HS-5 (cell line): ENCODE results near the gene ALDH5A1.

Source experiments
- DNase-seq: peaks from one replicate; pipeline ENCODE4 v3.0.0-alpha.2; 2012; ENCODE audit warnings: low read depth

The ALDH5A1 gene

DNA sequence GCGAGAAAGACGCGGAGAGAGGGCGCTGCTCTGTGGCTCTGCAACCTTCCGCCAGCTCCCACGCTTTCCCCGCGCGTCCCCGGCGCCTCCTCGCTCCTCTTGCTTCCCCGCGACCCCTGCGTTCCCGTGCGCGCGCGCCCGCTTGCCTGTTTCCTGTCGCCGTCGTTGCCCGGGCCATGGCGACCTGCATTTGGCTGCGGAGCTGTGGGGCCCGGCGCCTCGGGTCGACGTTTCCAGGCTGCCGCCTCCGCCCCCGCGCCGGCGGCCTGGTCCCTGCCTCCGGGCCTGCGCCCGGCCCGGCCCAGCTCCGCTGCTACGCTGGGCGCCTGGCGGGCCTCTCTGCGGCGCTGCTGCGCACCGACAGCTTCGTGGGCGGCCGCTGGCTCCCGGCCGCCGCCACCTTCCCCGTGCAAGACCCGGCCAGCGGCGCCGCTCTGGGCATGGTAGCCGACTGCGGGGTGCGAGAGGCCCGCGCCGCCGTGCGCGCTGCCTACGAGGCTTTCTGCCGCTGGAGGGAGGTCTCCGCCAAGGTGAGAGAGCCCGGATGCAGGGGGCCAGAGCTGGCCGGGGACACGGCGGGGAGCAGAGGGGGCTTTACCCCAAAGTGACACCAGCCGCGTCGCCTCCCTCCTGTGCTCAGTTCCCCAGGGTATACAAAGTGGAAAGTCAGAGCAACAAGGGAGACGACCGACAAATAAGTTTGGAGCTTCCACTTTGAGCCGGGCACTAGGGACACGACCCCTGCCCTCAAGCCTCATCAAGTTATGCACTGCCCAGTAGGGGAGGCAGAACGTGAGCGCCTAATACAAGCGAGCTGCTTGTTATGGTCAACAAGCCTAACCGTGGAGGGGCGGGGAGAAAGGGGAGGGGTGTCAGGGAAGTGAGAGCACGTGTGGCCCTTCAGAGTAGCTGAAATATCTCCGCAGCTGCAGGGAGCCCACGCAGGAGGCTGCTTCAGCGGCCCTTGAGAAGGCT, at the start of gene ALDH5A1:
ALDH5A1 (plus strand) TSS at position 149 of the 975 bp plus-strand sequence; CDS start at position 177, 28 bp downstream.
- no peak for DNase-seq

- no peak for DNase-seq
Observed at GRCh38 chr6:24445704-24446103, 49.1 kb upstream of the ALDH5A1 start.

DNA sequence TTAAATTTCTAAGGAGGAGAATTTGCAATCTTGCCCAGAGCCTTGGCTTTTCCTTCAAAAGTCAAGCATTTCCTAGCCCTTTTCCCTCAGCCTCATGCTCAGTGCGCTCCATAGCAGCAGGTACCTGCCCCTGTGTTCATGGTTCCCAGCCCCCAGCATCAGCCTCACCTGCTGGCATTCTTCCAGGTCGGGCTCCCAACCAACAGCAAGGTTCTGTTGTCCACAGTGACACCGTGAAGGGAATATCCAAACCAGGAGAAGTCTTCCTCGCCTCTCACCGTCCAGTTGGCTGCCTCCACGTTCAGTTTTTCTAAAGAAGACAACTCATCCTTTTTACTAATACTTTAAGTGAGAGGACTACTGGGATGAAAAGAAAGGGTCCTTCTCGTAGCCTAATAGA, 48.1 kb upstream of the ALDH5A1 start:
- DNase-seq, result no peak

DNA sequence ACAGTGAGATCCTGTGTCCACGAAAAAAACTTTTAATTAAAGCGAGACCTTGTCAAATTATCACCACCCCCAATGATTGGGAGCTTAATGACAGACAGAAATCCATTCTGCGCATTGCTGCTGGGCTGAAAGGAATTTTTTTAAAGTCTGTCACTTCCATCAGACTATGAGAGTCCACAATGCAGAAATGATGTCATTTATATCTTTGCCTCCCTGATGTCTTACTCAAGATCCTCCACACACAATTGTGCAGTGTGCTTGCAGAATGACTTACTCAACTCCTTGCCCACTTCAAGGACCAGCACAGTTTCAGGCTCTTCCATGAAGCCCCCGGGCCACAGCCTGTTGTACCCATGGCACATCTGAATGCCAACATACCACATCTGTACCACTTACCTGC, 46.4 kb upstream of the ALDH5A1 start:
- DNase-seq, result no peak

GRCh38 chr6:24448828-24449525, 45.8 kb upstream of the ALDH5A1 start:
- DNase-seq, result no peak

DNA sequence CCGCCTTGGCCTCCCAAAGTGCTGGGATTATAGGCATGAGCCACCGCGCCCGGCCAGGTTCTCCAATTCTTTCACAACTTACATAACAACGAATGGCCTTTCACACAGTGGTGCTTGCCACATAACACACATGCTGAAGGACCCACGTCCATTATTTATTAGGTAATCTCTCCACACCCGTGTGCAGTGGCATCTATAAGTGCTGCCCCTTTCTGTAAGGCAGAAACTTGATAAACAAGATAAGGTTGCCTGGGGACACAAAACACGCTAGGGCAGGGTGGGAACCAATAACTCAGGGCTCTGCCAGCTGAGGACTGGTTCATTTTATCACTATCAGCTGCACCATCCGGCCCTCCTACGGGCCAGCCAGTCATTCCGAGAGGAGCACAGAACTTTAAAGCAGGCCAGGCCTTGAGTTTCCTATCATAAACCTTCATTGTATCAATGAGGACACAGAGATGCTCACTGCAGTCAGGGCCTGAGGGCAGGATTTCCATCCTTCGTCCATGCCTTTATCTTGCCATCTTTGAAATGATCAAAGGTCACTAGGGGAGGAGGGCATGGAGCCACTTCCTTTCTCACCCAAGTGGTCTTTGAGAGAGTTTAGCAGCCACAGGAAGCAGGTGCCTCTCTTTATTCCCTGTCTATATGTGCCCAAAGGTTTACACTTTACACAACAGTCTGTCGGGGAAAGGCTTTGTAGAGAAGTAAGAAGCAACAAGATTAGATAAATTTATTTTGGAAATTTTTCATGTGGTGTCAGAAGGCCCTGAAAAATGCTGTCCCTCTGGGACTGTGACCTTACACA, 43.0 kb upstream of the ALDH5A1 start:
- DNase-seq, result no peak

- no peak for DNase-seq
Observed at GRCh38 chr6:24453921-24454320, 40.8 kb upstream of the ALDH5A1 start.

DNA sequence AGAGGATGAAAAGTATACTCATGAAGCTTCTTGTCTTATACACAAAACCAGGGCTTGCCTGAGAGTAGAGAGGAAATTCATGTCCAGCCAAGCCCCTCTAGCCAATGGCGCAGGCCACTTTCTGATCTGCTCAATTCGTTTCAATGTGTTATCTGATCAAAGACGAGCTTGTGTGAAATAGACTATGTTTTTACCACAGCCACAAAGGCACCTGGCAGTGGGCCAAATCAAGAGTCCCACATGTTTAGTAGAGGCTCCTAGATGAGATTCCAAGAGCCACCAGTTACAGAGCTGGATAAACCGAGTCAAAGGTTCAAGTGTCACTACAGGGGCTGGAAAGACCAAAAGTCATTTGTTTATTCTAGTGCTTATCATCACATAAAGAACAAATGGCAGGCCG, 40.3 kb upstream of the ALDH5A1 start:
- DNase-seq, result no peak

DNA sequence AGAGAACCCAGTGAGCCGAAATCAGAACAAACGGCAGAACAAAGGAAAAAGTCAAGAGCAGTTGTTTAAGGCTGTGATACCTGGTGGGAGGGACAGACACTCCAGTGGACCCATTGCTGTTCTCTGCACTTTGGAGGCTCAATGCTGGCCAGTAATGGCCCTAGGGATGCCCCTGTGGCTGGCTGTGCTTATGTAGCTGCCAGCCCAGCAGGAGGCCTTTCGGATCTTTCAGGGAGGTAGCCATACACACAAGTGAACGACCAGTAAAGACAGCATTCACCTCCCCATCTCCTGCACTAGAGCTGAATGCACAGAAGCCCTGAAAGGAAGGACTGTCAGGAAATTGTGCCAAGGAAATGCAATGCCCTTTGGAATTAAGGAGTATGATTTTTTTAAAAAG, 39.7 kb upstream of the ALDH5A1 start:
- DNase-seq, result no peak

- DNase-seq, result no peak
Observed at GRCh38 chr6:24458134-24458533, 36.6 kb upstream of the ALDH5A1 start.

DNA sequence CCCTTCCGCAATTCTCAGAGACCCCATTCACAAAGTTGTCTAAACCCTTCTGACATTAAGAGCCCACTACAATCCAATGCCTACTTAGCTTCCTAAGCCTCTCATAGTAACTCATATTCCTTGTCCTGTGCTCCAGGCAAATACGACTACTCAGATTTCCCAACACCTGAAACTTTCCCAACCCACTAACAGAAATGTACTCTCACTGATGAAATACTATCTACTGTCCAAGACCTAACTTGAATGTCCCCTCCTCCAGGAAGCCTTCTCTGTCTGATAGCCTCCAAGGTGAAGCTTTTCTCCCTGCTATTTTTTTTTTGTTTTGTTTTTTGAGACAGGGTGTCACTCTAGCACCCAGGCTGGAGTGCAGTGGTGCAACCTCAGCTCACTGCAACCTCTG, 35.8 kb upstream of the ALDH5A1 start:
- no peak for DNase-seq

DNA sequence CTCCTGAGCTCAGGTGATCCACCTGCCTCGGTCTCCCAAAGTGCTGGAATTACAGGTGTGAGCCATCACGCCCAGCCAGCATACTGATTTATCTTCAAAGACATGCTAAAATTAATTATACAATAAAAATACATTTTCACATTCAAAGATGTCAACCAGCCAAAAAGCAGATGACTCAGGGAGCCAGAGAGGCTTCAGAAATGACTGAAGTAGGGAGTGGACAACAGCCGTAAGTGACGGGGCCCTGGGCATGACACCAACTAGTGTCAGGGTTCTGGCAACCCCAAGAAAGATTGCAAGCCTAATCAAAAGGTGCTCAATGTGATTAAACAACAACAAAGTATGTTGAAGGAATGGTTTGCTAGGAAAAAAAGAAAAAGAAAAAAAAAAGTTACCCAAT, 33.8 kb upstream of the ALDH5A1 start:
- no peak for DNase-seq

DNA sequence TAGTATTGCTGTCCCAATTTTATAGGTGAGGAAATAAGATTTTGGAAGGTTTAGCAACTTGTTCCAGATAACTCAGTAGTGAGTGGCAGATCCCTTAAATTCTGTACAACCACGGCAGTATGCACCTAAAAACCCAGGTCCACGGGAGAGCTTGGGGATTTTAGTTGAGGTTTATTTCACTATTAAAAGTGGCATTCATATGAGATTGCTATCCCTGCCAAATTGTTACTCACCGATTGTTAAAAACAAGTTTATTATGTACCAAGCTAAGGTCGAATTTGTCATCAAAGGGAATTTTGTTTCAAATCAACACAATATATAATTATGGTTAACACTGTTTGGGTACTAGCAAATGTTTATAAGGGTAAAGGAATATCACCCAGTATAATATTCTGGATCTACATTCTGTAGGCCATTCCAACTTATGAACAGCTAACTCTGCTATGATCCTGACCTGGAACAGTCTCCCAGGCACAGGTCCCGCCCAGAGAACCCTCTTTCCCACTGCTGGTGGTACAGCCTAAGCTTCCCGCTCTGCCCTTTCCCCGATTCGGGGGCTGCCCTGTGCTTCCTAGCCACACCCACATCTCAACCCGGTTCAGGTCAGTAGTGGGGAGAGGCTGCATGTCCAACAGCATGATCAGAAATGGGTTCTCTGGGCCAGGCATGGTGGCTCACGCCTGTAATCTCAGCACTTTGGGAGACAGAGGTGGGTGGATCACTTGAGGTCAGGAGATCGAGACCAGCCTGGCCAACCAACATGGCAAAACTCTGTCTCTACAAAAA, 30.3 kb upstream of the ALDH5A1 start:
- no peak for DNase-seq

DNA sequence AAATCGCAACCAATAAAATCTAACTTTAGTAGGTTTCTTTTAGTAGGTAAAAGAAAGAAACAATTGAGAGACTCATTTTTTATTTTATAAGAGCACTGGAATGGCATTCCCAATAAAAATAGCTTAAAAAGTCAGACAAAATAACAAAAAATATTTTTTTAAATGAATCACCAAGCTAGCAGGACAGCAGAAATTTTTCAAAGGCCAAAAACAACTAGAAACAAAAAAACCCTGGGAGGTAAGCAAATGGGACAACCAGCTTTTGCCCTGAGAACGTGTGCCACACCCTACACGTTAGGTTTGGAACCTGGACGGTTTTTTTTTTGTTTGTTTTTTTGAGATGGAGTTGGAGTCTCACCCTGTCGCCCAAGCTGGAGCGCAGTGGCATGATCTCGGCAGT, 25.0 kb upstream of the ALDH5A1 start:
- no peak for DNase-seq

DNA sequence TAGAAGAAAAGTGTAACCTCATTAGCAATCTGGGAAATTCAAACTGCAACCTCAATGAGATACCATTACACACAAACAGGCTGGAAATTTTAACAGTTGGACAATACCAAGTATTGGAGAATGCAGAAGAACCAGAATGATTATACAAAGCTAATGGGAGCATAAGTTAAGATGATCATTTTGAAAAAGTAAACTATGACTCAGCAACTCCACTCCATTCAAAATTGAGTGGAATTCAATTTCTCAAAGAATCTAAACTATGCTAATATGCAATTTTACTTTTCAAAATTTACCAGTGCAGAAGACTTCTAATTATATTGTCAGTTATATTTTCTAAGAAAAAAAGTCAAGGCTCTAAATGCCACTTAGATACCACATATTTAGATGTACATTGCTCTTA, 22.6 kb upstream of the ALDH5A1 start:
- DNase-seq, result no peak

DNA sequence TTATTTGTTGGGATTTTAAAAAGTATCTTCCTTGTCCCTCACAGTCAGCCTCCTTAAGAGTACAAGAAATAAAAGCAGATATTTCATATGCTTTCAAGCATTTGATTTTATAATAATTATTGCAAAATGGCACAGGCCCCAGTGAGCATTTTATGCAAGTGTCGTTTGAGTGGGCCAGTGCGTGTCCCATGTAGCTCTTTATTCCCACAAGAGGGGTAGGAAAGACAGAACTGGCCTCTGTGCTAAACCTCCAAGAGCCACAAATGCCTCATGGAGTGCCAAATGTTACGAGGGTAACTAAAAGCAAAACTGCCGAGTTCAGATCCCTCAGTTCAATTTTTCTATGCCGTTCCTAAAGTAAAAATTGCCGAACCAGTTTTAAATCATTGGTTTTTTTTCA, 18.1 kb upstream of the ALDH5A1 start:
- DNase-seq, result no peak

GRCh38 chr6:24477070-24477469, 17.7 kb upstream of the ALDH5A1 start:
- no peak for DNase-seq

DNA sequence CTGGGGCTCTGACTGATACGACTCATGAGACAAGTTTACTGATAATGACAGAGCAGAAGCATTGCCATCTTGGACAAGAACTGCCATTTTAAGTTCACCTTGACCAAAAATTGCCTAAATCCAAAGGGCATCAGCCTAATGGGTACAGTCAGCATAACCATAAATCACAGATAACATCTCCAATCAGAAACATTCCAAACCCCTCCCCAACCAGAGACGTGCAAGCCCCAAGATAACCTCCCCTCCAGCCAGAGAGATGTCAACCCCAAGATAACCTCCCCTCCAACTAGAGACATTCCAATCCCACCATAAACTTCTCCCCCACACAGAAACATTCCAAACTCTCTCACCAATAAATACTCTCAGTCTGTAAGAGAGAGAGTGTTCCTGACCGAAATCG, 15.9 kb upstream of the ALDH5A1 start:
- DNase-seq, result no peak

- DNase-seq, result no peak
Observed at GRCh38 chr6:24480705-24481104, 14.1 kb upstream of the ALDH5A1 start.

GRCh38 chr6:24481449-24481848, 13.3 kb upstream of the ALDH5A1 start:
- DNase-seq, result no peak

GRCh38 chr6:24484657-24485323, 10.0 kb upstream of the ALDH5A1 start:
- no peak for DNase-seq
